H9 (cell line): ENCODE results near the gene CFAP65. TPM values are rescaled to one million over a fixed set of nuclear protein-coding genes. Genes with fewer than 3 reads are reported as not detected.

Source experiments
- DNase-seq: peaks from one replicate; pipeline ENCODE4 v3.0.0-alpha.2; 2017
- H2AFZ ChIP-seq: one replicate; pipeline ENCODE4 v1.6.1; 2013; ENCODE audit warnings: mild to moderate bottlenecking, low read length, control low read depth, moderate library complexity
- H2AK5ac ChIP-seq: 2 replicates; pipeline ENCODE4 v1.6.1; 2013; ENCODE audit warnings: low read length, control low read depth, mixed read lengths; ENCODE audit not compliant: insufficient read length
- H2BK120ac ChIP-seq: one replicate; pipeline ENCODE4 v1.6.1; 2013; ENCODE audit warnings: low read depth, mild to moderate bottlenecking, low read length, control low read depth, inconsistent platforms; ENCODE audit not compliant: poor library complexity, severe bottlenecking
- H2BK12ac ChIP-seq: 2 replicates; pipeline ENCODE4 v1.6.1; 2013; ENCODE audit warnings: low read length, control low read depth, mixed read lengths, low read depth; ENCODE audit not compliant: insufficient read length
- H2BK15ac ChIP-seq: 2 replicates; pipeline ENCODE4 v1.6.1; 2013; ENCODE audit warnings: low read depth, low read length, control low read depth
- H2BK20ac ChIP-seq: one replicate; pipeline ENCODE4 v1.6.1; 2013; ENCODE audit warnings: low read depth, mild to moderate bottlenecking, low read length, control low read depth, inconsistent platforms; ENCODE audit not compliant: poor library complexity, severe bottlenecking
- H2BK5ac ChIP-seq: 2 replicates; pipeline ENCODE4 v1.6.1; 2013; ENCODE audit warnings: low read length, control low read depth, mixed read lengths; ENCODE audit not compliant: insufficient read length
- H3K14ac ChIP-seq: 2 replicates; pipeline ENCODE4 v1.6.1; 2013; ENCODE audit warnings: low read length, control low read depth; ENCODE audit not compliant: insufficient read depth
- H3K18ac ChIP-seq: 2 replicates; pipeline ENCODE4 v1.6.1; 2013; ENCODE audit warnings: low read depth, mild to moderate bottlenecking, mixed read lengths, low read length, control low read depth; ENCODE audit not compliant: insufficient read length
- H3K23ac ChIP-seq: 2 replicates; pipeline ENCODE4 v1.6.1; 2013; ENCODE audit warnings: low read length, control low read depth, mixed read lengths, low read depth; ENCODE audit not compliant: insufficient read length
- H3K23me2 ChIP-seq: 2 replicates; pipeline ENCODE4 v1.6.1; 2013; ENCODE audit warnings: low read depth, mild to moderate bottlenecking, mixed read lengths, low read length, control low read depth; ENCODE audit not compliant: insufficient read length, poor library complexity, severe bottlenecking
- H3K27ac ChIP-seq: 2 replicates; pipeline ENCODE4 v1.5.1; 2013; ENCODE audit warnings: low read length, control low read depth, mixed read lengths, low read depth; ENCODE audit not compliant: insufficient read length
- H3K27me3 ChIP-seq: 2 replicates; pipeline ENCODE4 v1.6.1; 2013; ENCODE audit warnings: low read length, control low read depth, inconsistent platforms; ENCODE audit not compliant: insufficient read depth
- H3K4ac ChIP-seq: 2 replicates; pipeline ENCODE4 v1.6.1; 2013; ENCODE audit warnings: low read depth, mild to moderate bottlenecking, control low read depth, inconsistent platforms, low read length, moderate library complexity
- H3K4me1 ChIP-seq: 2 replicates; pipeline ENCODE4 v1.6.1; 2013; ENCODE audit warnings: low read length, control low read depth, inconsistent platforms; ENCODE audit not compliant: insufficient read depth
- H3K4me2 ChIP-seq: 2 replicates; pipeline ENCODE4 v1.6.1; 2013; ENCODE audit warnings: low read length, control low read depth, mixed read lengths; ENCODE audit not compliant: insufficient read length, insufficient read depth
- H3K56ac ChIP-seq: 2 replicates; pipeline ENCODE4 v1.6.1; 2013; ENCODE audit warnings: low read depth, mild to moderate bottlenecking, mixed read lengths, low read length, control low read depth; ENCODE audit not compliant: insufficient read length
- H3K79me1 ChIP-seq: 2 replicates; pipeline ENCODE4 v1.6.1; 2013; ENCODE audit warnings: low read depth, mild to moderate bottlenecking, moderate library complexity, low read length, control low read depth, inconsistent platforms; ENCODE audit not compliant: insufficient read depth, poor library complexity, severe bottlenecking
- H3K79me2 ChIP-seq: 2 replicates; pipeline ENCODE4 v1.6.1; 2013; ENCODE audit warnings: low read length, control low read depth, inconsistent platforms; ENCODE audit not compliant: insufficient read depth
- H3K9ac ChIP-seq: 2 replicates; pipeline ENCODE4 v1.6.1; 2013; ENCODE audit warnings: low read length, control low read depth, mixed read lengths; ENCODE audit not compliant: insufficient read length; ENCODE audit errors: extremely low read depth
- H3K9me3 ChIP-seq: one replicate; pipeline ENCODE4 v1.6.1; 2013; ENCODE audit warnings: low read depth, low read length, inconsistent platforms; ENCODE audit not compliant: control insufficient read depth
- H3T11ph ChIP-seq: one replicate; pipeline ENCODE4 v1.6.1; 2013; ENCODE audit warnings: mild to moderate bottlenecking, low read length, control low read depth, inconsistent platforms
- H4K20me1 ChIP-seq: one replicate; pipeline ENCODE4 v1.6.1; 2013; ENCODE audit not compliant: control insufficient read depth, insufficient read length, insufficient read depth
- H4K5ac ChIP-seq: 2 replicates; pipeline ENCODE4 v1.6.1; 2013; ENCODE audit warnings: low read depth, mild to moderate bottlenecking, mixed read lengths, low read length, control low read depth; ENCODE audit not compliant: insufficient read length
- H4K8ac ChIP-seq: replicated peaks from 2 replicates; pipeline ENCODE4 v1.6.1; 2013; ENCODE audit warnings: low read length, control low read depth, mixed read lengths, low read depth; ENCODE audit not compliant: insufficient read length
- H4K91ac ChIP-seq: 2 replicates; pipeline ENCODE4 v1.6.1; 2013; ENCODE audit warnings: low read depth, mild to moderate bottlenecking, moderate library complexity, mixed read lengths, low read length, control low read depth; ENCODE audit not compliant: insufficient read length
- H3K27ac Mint-ChIP-seq, 3 experiments: 2 replicates in 2 of 3; 3 replicates in 1 of 3; pipeline ENCODE4 v1.8.0; 2020 to 2021; ENCODE audit warnings: mixed read lengths in 3 of 3, mild to moderate bottlenecking in 1 of 3, moderate library complexity in 1 of 3
- H3K27me3 Mint-ChIP-seq: 2 replicates; pipeline ENCODE4 v1.8.0; 2021; ENCODE audit warnings: low read depth, mild to moderate bottlenecking, moderate library complexity, mixed read lengths
- H3K36me3 Mint-ChIP-seq, 3 experiments: 2 replicates in 2 of 3; 3 replicates in 1 of 3; pipeline ENCODE4 v1.8.0; 2020 to 2021; ENCODE audit warnings: low read depth in 3 of 3, mixed read lengths in 3 of 3; ENCODE audit not compliant: insufficient read depth in 1 of 3
- H3K4me1 Mint-ChIP-seq, 2 experiments: 2 replicates each; pipeline ENCODE4 v1.8.0; 2020; ENCODE audit warnings: mixed read lengths in 2 of 2
- H3K4me3 Mint-ChIP-seq, 2 experiments: 2 replicates in 1 of 2; 3 replicates in 1 of 2; pipeline ENCODE4 v1.8.0; 2020 to 2021; ENCODE audit warnings: mild to moderate bottlenecking in 2 of 2, mixed read lengths in 2 of 2, moderate library complexity in 1 of 2
- H3K9me3 Mint-ChIP-seq, 2 experiments: 2 replicates in 1 of 2; 3 replicates in 1 of 2; pipeline ENCODE4 v1.8.0; 2020; ENCODE audit warnings: mild to moderate bottlenecking in 2 of 2, mixed read lengths in 2 of 2, moderate library complexity in 1 of 2
- CTCF ChIP-seq: fragments of 200-600 bp; sonication (generic); conservative IDR thresholded peaks from 3 replicates; pipeline ENCODE4 v1.8.0; 2021; ENCODE audit warnings: antibody characterized with exemption, mild to moderate bottlenecking
- WGBS: extraction: QIAGEN DNeasy Blood & Tissue Kit; methylation state at CpG from one replicate; pipeline ENCODE4 v1.1.7; 2013; ENCODE audit warnings: missing lambda C conversion rate, low lambda C conversion rate, mixed read lengths; ENCODE audit not compliant: insufficient read length; ENCODE audit errors: extremely low coverage; 5-methylcytosine and 5-hydroxymethylcytosine counted together
- total RNA-seq: library from RNA; stranded (reverse); gene quantifications from 2 replicates; pipeline ENCODE4 v1.2.1, GENCODE V29; 2021

CFAP65 gene
- total RNA-seq, 1 experiment from 2014 or later, result 0.20 TPM

GRCh38 chr2:218958276-218958675 is 83.0 kb downstream of the CFAP65 start:
- Histone ChIP-seq H4K20me1 (no peaks in the 10 kb centered on the region), H2BK120ac (no peak overlapping the region), H2AFZ (no peak overlapping the region), H2AK5ac (no peak overlapping the region), H3K27me3 (peaks cover 20% of the 10 kb centered on the region), H2BK15ac (no peak overlapping the region), H4K91ac (no peak overlapping the region), H3K9ac (no peak overlapping the region), H4K8ac (no peak overlapping the region), H2BK5ac (no peak overlapping the region), H2BK20ac (no peak overlapping the region), H3K14ac (no peak overlapping the region), H4K5ac (no peak overlapping the region), H3K18ac (no peak overlapping the region), H2BK12ac (no peak overlapping the region), H3K56ac (no peak overlapping the region), H3K27ac (no peak overlapping the region), H3K23ac (no peak overlapping the region), H3K23me2 (peaks cover 16% of the 10 kb centered on the region), H3T11ph (no peak overlapping the region), H3K4me1 (peaks cover 4% of the 10 kb centered on the region; the same call in 1 of the 2 replicates), H3K79me2 (no peaks in the 10 kb centered on the region), H3K9me3 (no peaks in the 10 kb centered on the region), H3K79me1 (no peaks in the 10 kb centered on the region), H3K4me2 (no peak overlapping the region), H3K4ac (no peak overlapping the region)
- no CpG with 5 or more reads among the region's 1 CpG for WGBS
- H3K27ac Mint-ChIP-seq, result no peak overlapping the region
- H3K9me3 Mint-ChIP-seq, result peaks cover 0 to 2% of the 10 kb centered on the region in 2 experiments; a peak in 2 of 5 replicates
- H3K4me3 Mint-ChIP-seq, result peak overlapping the region; percentile 82 to 90; a peak in 4 of 5 replicates
- no peaks in the 10 kb centered on the region; a peak in 3 of 7 replicates for H3K36me3 Mint-ChIP-seq
- H3K27me3 Mint-ChIP-seq, result peaks cover 90% of the 10 kb centered on the region
- DNase-seq, result no peak
- no peak for TF ChIP-seq CTCF
- peaks cover 9 to 25% of the 10 kb centered on the region in 2 experiments for H3K4me1 Mint-ChIP-seq
